ENCODE data around the gene ADCY5.

- TF ChIP-seq POLR2A (IDR thresholded peaks at IDR 0.05): no peak
- no peak for TF ChIP-seq CTCF (IDR thresholded peaks at IDR 0.05)
Measured at GRCh38 chr3:123379041-123379830, 69.7 kb downstream of the ADCY5 start.

Measured in prostate gland (tissue), 2 donors.